OCI-LY7 (cell line): Measurements from ENCODE around the gene CHCHD10.

Source experiments
- EZH2phosphoT487 ChIP-seq: fragments of 200-600 bp; sonication (generic); IDR thresholded peaks from 2 replicates; pipeline ENCODE4 v1.6.1; 2018; ENCODE audit warnings: low read depth, borderline replicate concordance, mild to moderate bottlenecking, mixed run types, antibody characterized with exemption, low read length, moderate library complexity, mixed read lengths
- TF ChIP-seq, protein P1 (sequence below): fragments of 200-600 bp; sonication (generic); conservative IDR thresholded peaks from 2 replicates; pipeline ENCODE4 v1.5.1; 2014; ENCODE audit warnings: mild to moderate bottlenecking, antibody characterized with exemption, low read length, moderate library complexity, mixed read lengths

- TF ChIP-seq, protein P1, sequence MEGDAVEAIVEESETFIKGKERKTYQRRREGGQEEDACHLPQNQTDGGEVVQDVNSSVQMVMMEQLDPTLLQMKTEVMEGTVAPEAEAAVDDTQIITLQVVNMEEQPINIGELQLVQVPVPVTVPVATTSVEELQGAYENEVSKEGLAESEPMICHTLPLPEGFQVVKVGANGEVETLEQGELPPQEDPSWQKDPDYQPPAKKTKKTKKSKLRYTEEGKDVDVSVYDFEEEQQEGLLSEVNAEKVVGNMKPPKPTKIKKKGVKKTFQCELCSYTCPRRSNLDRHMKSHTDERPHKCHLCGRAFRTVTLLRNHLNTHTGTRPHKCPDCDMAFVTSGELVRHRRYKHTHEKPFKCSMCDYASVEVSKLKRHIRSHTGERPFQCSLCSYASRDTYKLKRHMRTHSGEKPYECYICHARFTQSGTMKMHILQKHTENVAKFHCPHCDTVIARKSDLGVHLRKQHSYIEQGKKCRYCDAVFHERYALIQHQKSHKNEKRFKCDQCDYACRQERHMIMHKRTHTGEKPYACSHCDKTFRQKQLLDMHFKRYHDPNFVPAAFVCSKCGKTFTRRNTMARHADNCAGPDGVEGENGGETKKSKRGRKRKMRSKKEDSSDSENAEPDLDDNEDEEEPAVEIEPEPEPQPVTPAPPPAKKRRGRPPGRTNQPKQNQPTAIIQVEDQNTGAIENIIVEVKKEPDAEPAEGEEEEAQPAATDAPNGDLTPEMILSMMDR = no peak
- TF ChIP-seq EZH2phosphoT487 = no peak
Measured at GRCh38 chr22:23787600-23787896, 19.8 kb upstream of the CHCHD10 start.
